Daoy (cell line): ENCODE data around the gene SLITRK6. TPM values are rescaled to one million over a fixed set of nuclear protein-coding genes. Genes with fewer than 3 reads are reported as not detected.
"Not testable (repeated sequence)": the region's sequence is repeated elsewhere in the genome, so short reads cannot be mapped to it uniquely, and the experiment has no call there.

Source experiments
- DNase-seq: peaks from one replicate; pipeline ENCODE4 v3.0.0-alpha.2; 2015; ENCODE audit warnings: low read depth
- total RNA-seq: library from RNA; depleted of rRNA; stranded (reverse); fragments of >200 nt; shearing (Covaris generic); gene quantifications from 2 replicates; pipeline ENCODE4 v1.2.3, GENCODE V29; 2014; rRNA removed

SLITRK6 gene
- not detected in 2 replicates for total RNA-seq

GRCh38 chr13:85799097-85799582 lies at the start of gene SLITRK6:
TSS of gene SLITRK6 (minus strand) at chr13:85799419. CDS start at chr13:85796508, 2,911 bp downstream.
- peak; percentile 39 for DNase-seq

- DNase-seq: no peak
These were observed 47.8 kb upstream of the SLITRK6 start for GRCh38 chr13:85847012-85847411.

GRCh38 chr13:85841427-85841826 lies 42.2 kb upstream of the SLITRK6 start:
- DNase-seq: no peak

GRCh38 chr13:85833921-85834320 lies 34.7 kb upstream of the SLITRK6 start:
- DNase-seq: no peak

- peak; percentile 1 for DNase-seq
These were observed 29.0 kb upstream of the SLITRK6 start for GRCh38 chr13:85828094-85828684.

GRCh38 chr13:85825454-85825853 lies 26.2 kb upstream of the SLITRK6 start:
- peak; percentile 1 for DNase-seq

- no peak for DNase-seq
These were observed 24.6 kb upstream of the SLITRK6 start for GRCh38 chr13:85823832-85824231.

GRCh38 chr13:85819513-85819912 lies 20.3 kb upstream of the SLITRK6 start:
- no peak for DNase-seq

GRCh38 chr13:85816413-85816812 lies 17.2 kb upstream of the SLITRK6 start:
- no peak for DNase-seq

GRCh38 chr13:85812282-85812681 lies 13.1 kb upstream of the SLITRK6 start:
- no peak for DNase-seq

GRCh38 chr13:85808811-85809210 lies 9.6 kb upstream of the SLITRK6 start:
- no peak for DNase-seq

- peak; percentile 5 for DNase-seq
These were observed 7.4 kb upstream of the SLITRK6 start for GRCh38 chr13:85806553-85807175.

GRCh38 chr13:85798556-85798955 lies 663 bp downstream of the SLITRK6 start:
- no peak for DNase-seq

GRCh38 chr13:85797311-85797710 lies 1.9 kb downstream of the SLITRK6 start:
- DNase-seq: no peak

GRCh38 chr13:85785205-85785604 lies 14.0 kb downstream of the SLITRK6 start:
- no peak for DNase-seq

GRCh38 chr13:85772367-85772766 lies 26.9 kb downstream of the SLITRK6 start:
- peak; percentile 1 for DNase-seq

- DNase-seq: no peak
These were observed 27.4 kb downstream of the SLITRK6 start for GRCh38 chr13:85771856-85772255.

GRCh38 chr13:85768946-85769345 lies 30.3 kb downstream of the SLITRK6 start:
- DNase-seq: no peak

- DNase-seq: no peak
These were observed 44.1 kb downstream of the SLITRK6 start for GRCh38 chr13:85755123-85755522.

GRCh38 chr13:85743201-85743770 lies 55.9 kb downstream of the SLITRK6 start:
- DNase-seq: not testable (repeated sequence)
